ENCODE measurements around the gene AS3MT. TPM values are rescaled to one million over a fixed set of nuclear protein-coding genes. Genes with fewer than 3 reads are reported as not detected.

AS3MT gene, protein sequence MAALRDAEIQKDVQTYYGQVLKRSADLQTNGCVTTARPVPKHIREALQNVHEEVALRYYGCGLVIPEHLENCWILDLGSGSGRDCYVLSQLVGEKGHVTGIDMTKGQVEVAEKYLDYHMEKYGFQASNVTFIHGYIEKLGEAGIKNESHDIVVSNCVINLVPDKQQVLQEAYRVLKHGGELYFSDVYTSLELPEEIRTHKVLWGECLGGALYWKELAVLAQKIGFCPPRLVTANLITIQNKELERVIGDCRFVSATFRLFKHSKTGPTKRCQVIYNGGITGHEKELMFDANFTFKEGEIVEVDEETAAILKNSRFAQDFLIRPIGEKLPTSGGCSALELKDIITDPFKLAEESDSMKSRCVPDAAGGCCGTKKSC
- total RNA-seq, result 15.9 TPM

DNA sequence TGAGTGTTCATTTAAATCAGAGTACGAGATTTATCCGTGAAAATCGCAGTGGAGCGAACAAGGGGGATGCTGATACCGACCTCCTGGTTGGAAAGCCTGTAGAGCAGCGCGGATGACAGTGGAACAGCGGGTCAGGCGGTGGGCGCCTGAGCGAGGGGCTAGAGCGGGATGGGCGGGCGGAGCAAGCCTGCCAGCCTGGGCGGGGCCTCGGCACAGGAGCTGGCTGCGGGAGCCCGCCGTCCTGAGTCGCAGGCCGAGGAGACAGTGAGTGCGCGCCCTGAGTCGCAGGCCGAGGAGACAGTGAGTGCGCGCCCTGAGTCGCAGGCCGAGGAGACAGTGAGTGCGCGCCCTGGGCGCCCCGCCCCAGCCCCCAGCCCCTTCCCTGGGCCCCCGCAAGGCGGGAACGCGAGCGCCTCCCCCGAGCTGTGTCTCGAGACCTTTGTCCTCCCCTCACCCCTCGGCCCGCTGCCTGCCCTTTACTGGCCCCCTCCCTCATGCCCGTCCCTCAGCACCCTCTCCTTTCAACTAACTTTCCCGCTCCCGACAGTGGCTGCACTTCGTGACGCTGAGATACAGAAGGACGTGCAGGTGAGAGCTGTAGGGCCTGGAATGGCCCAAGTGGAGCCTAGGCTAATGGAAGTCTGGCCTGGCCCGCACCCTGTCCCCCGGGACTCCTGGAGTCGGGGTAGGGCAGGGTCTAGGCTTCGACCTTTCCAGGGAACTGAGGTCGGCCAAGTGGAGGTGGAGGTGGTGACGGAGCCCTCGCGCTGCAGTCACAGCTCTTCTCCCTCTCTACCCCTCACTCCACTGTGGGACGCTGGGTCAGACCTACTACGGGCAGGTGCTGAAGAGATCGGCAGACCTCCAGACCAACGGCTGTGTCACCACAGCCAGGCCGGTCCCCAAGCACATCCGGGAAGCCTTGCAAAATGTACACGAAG lies at the start of gene AS3MT:
Gene AS3MT (plus strand): TSS at position 213 of the 941 bp plus-strand sequence. CDS start 123 bp downstream, at position 336.

DNA sequence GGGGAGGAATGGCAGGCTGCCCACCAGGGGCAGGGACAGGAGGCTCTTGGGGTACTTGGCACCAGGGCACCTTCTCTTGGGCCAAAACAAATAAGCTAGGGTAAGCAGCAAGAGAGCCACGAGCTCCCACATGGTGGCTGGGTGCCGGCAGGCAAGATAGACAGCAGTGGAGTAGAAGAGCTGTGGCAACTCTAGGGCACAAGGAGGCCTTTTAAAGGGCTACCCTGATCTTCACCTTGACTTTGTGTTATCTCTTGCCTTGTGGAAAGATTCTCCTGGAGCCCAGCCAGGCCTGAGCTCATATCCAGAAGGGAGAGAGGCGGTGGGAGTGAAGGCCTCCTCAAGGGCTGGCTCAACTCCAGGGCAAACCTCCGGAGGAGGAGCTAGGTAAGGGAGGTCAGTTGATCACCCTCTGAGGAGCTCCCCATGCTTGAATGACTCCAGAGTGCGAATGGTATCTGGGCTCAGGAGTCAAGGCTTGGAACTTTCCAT lies 32.0 kb upstream of the AS3MT start, which contains the start of gene CYP17A1:
Gene CYP17A1 (minus strand): TSS at position 184 of the 492 bp plus-strand sequence. CDS start 52 bp downstream, at position 132.

DNA sequence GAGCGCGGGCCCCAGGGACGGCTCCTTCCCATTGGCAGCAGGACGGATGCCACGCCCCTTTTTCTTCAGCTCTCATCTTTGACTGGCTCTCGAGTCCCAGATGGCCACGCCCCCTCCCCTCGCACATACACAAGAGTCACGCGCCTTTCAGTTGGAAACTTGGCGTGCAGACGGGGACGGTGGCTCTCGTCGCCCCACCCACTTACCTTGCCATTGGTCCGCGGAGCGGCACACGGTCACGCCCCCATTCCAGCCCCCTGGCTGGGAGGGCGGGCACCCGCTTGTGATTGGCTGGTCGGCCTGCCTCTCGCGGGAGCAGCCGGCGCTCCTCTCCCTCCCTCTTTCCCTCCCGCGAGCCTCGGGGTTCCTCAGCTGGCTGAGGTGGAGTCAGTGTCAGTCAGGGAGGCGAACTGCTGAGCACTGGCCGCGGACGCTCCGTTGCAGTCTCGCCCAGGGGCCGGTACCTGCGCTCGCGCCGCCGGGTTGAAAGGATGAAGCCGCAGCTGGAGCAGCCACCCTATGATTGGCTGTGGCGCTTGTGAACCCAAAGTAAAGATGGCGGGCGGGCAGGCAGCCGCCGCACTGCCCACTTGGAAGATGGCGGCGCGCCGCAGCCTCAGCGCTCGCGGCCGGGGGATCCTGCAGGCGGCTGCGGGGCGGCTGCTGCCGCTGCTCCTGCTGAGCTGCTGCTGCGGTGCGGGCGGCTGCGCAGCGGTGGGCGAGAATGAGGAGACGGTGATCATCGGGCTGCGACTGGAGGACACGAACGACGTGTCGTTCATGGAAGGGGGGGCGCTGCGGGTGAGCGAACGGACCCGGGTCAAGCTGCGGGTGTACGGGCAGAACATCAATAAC lies 48.9 kb downstream of the AS3MT start, which contains the start of gene CNNM2:
Gene CNNM2 (plus strand): TSS at position 333 of the 855 bp plus-strand sequence. CDS start 187 bp downstream, at position 520.

Other genes with a start within 250 kb of the AS3MT start
- gene TRIM8, start 225.0 kb upstream of the AS3MT start, total RNA-seq, result 105 TPM
- gene ARL3, start 155.1 kb upstream of the AS3MT start, total RNA-seq, result 21.6 TPM
- 16.8 TPM for gene SFXN2, start 154.8 kb upstream of the AS3MT start, total RNA-seq
- gene WBP1L, start 125.5 kb upstream of the AS3MT start, total RNA-seq, result 80.5 TPM
- gene CYP17A1, start 32.1 kb upstream of the AS3MT start, total RNA-seq, result 0.33 TPM
- 49.5 TPM for gene BORCS7, start 15.2 kb upstream of the AS3MT start, total RNA-seq
- 29.4 TPM for gene CNNM2, start 48.8 kb downstream of the AS3MT start, total RNA-seq

Data from camera-type eye (tissue), 1 donor.